Measurements from ENCODE around the gene SOAT1. TPM values are rescaled to one million over a fixed set of nuclear protein-coding genes. Genes with fewer than 3 reads are reported as not detected.

The SOAT1 gene
- total and polyA plus RNA-seq, 2 of the 8 experiments (the other 6 are each of a cell fraction or from before 2014, with no cell fraction given), result 2.7 to 4.7 TPM

DNA sequence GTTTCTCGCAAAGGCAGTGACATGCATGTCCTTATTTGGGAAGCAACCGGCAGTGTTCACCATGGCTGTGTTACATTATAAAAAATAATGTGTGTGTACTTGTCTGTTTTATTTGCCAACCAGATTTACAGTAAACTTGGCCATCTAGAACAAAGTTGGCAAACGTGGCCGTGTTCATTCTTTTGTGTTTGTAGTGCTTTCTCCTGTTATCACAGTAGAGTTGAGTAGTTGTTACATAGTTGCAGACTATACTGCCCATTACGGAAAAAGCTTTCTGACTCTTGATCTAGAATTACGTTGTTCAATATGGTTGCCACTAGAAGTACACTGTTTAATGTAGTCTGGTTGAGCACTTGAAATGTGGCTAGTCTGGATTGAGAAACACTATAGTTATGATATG, 19.4 kb downstream of the SOAT1 start (continued):
- no peak for TF ChIP-seq CHD7 (IDR thresholded peaks at IDR 0.05; ENCODE audit: insufficient replicate concordance, low read length)
- no peak for TF ChIP-seq PHF8 (conservative IDR thresholded peaks at IDR 0.05; ENCODE audit: low read depth, low read length)
- TF ChIP-seq RNF2 (IDR thresholded peaks at IDR 0.05; ENCODE audit: borderline replicate concordance, low read depth, low read length, missing control alignments, poor library complexity, severe bottlenecking), result no peak
- TF ChIP-seq ASH2L (IDR thresholded peaks at IDR 0.05; ENCODE audit: low read length), result no peak
- TF ChIP-seq CREB1 (IDR thresholded peaks at IDR 0.05), result no peak
- TF ChIP-seq CTBP2 (IDR thresholded peaks at IDR 0.05; ENCODE audit: borderline replicate concordance, insufficient read depth, insufficient read length, low read length), result no peak
- no peak for TF ChIP-seq EGR1 (IDR thresholded peaks at IDR 0.05; ENCODE audit: borderline replicate concordance, low read depth, low read length)
